ENCODE data around the gene NDUFS3.

- TF ChIP-seq CTCF (conservative IDR thresholded peaks at IDR 0.05) (no peak), ZFX (IDR thresholded peaks at IDR 0.05) (no peak)
Measured at GRCh38 chr11:47611348-47611794, 32.5 kb downstream of the NDUFS3 start.

Measured in C4-2B (cell line).